ENCODE measurements around the gene RP2.

Gene RP2

GRCh38 chrX:46844913-46845312 lies 8.1 kb downstream of the RP2 start:
- DNase-seq (ENCODE audit: low read depth in 2 of 2) = no peak

- DNase-seq (ENCODE audit: low read depth in 2 of 2) = no peak
Observed at GRCh38 chrX:46849933-46850332, 13.1 kb downstream of the RP2 start.

DNA sequence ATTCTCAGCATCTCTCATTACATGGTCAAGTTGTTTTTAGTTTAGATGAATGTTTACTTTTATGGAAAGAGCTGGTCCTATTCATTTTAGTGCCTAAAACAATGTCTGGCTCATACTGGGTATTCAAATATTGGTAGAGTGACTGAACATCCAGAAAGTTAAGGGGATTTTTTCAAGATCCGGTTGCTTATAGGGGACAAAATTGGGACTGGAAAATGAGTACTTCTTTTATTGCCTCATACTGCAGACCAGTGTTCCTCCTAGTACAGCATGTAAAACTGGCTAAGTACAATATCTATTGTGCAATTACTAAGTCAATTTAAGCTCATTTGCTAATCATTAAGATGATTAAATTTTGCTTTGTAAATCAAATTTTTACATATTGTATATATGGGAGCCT lies 13.9 kb downstream of the RP2 start:
- DNase-seq (ENCODE audit: low read depth in 2 of 2) = no peak

GRCh38 chrX:46856483-46856882 lies 19.6 kb downstream of the RP2 start:
- no peak for DNase-seq (ENCODE audit: low read depth in 2 of 2)

GRCh38 chrX:46860557-46860956 lies 23.7 kb downstream of the RP2 start:
- DNase-seq (ENCODE audit: low read depth in 2 of 2) = no peak

DNA sequence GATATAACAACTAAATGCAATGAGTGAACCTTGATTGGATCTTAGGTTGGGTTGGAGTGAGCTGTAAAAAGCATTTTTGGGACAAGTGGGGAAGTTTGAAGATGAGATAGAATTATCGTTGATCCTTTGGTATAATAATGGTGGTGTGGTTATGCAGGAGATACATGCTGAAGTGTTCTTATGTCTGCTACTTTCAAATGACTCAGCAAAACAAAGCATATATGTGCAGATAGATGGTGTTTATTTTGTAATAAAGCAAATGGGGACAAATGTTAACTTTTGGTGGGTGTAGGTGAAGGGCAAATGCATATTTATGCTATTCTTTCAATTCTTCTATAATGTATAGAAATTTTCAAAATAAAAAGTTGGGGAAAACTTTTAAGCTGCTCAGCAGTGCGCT lies 26.2 kb downstream of the RP2 start:
- no peak for DNase-seq (ENCODE audit: low read depth in 2 of 2)

GRCh38 chrX:46864606-46865005 lies 27.8 kb downstream of the RP2 start:
- no peak for DNase-seq (ENCODE audit: low read depth in 2 of 2)

DNA sequence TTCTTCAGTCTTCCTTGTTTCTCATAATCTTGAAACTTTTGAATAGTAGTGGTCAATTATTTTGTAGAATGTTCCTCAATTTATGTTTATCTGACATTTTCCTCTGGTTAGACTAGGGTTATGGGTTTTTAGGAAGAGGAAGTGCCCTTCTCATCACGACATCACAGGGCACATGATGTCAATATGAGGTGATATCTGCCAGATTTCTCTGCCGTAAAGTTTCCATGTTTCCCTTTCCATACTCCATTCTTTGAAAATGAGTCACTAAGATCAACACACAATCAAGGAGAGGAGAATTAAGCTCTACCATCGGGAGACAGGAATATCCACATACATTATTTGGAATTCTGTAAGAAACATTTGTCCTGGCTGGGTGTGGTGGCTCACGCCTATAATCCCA lies 28.4 kb downstream of the RP2 start:
- no peak for DNase-seq (ENCODE audit: low read depth in 2 of 2)

DNA sequence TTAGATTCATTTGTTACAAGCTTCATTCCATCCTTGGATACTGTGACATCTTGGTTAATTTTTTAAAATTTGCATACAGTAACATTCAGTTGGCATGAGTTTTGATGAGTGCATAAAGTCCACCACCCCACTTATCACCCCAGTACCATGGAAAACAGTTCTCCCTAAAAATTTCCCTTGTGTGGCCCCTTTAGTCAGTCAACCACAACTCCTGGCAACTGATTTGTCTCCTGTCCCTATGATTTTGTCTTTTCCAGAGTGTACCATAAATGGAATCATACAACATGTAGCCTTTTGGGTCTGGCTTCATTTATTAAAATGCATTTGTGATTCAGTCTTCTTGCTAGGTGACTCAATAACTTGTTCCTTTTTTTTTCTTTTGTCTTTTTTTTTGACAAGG lies 29.9 kb downstream of the RP2 start:
- no peak for DNase-seq (ENCODE audit: low read depth in 2 of 2)

- DNase-seq (ENCODE audit: low read depth in 2 of 2) = no peak
Observed at GRCh38 chrX:46873746-46874145, 36.9 kb downstream of the RP2 start.

DNA sequence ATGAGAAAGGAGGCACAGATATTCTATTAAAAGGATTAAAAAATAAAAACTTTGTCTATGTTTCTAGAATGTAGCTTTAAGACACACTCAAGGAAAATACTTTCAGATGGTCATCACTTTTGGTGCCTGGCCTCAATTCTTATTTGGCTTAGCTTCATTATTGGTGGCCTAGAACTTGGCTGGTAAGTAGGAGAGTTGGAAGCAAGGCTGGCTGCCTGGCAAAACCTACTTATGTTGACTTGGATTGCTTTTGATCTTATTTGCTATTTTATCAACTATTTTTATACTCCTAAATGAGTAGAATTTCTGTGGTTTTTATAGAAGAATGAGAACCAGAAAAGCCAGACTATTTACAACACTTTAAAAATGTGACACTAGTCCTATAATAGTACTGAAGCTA lies 40.1 kb downstream of the RP2 start:
- DNase-seq (ENCODE audit: low read depth in 2 of 2) = no peak

GRCh38 chrX:46882266-46882665 lies 45.4 kb downstream of the RP2 start:
- DNase-seq (ENCODE audit: low read depth in 2 of 2) = no peak

- DNase-seq (ENCODE audit: low read depth in 2 of 2) = no peak
Observed at GRCh38 chrX:46884799-46885198, 48.0 kb downstream of the RP2 start.

DNA sequence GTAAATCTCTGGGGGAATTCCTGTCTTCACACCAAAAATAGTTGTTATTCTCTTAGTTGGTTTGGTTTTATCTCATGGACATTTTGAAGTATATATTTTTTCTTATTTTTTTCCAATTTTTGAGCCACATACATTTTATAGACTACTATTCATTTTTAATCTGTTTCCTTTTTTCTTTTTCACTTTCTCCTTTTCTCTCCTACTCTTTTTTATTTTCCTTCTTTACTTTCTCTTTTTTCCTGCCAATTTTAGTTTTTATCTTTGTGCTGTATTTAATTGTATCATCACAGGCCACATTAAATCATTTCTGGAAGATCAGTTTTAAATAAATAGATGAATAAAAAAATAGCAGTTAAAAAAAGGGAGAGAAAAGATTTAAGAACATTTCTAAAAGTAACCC lies 61.4 kb downstream of the RP2 start:
- DNase-seq (ENCODE audit: low read depth in 2 of 2) = no peak

DNA sequence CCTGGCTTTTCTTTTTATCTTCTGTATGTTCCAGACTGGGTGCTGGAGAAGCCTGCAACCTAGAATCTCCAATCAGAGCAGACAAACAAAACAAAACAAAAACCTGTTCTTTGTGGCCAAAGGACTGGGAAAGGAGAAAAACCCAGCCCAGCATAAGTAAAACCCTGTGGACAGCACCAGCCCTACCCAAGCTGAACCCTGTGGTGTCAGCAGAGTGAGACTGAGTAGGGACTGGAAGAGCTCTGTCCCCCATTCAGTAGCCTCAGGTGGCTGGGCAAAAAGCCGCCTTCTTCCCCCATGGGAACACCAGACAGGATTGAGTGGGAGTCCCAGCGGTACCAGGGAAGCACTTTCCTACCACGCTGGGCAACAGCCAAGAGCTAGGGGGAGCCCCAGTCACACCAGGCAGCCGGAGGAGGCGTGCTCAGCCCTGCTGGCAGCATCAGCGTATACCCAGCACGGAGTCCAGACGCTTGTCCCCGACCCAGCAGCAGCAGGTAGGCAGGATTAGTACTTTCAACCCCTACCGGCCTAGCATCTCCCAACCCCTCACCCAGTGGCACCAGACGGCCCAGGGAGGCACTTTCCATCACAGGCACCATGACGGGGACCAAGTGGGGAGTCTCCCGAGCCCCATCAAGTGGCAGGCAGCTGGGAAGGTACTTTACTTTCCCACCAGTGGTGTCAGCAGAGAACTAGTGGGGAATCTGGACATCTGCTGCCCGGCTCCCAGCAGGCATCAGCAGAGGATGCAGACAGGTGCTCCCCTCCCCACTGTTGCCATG lies 66.8 kb downstream of the RP2 start:
- DNase-seq (ENCODE audit: low read depth in 2 of 2) = no peak

GRCh38 chrX:46904626-46905025 lies 67.8 kb downstream of the RP2 start:
- DNase-seq (ENCODE audit: low read depth in 2 of 2) = no peak

- DNase-seq (ENCODE audit: low read depth in 2 of 2) = no peak
Observed at GRCh38 chrX:46910415-46910814, 73.6 kb downstream of the RP2 start.

GRCh38 chrX:46912098-46912602 lies 75.3 kb downstream of the RP2 start, which contains the start of gene JADE3:
JADE3 (plus strand) TSS chrX:46912421; CDS start chrX:46984895, 72,474 bp downstream.
- DNase-seq (ENCODE audit: low read depth in 2 of 2) = no peak

- DNase-seq (ENCODE audit: low read depth in 2 of 2) = no peak
Observed at GRCh38 chrX:46912603-46913491, 76.0 kb downstream of the RP2 start.

DNA sequence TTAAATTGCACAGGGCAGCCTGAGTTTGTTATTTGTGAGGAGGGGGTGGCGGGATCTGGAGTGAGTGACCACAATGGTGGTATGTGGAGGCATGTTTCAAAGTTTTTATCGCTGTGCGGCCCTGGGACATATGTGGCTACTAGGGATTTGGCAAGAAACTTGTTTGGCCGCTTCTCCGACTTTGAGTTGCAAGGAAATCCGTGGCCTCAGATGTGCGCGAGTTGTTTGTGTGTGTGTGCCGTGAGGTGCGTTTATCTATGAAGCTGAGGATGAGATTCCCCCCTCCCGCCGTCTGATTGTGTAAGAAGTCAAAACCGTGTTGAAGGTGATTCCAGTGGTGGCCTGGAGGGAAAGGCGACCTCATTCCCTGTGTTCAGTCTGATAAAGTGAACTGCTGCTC lies 76.8 kb downstream of the RP2 start:
- no peak for DNase-seq (ENCODE audit: low read depth in 2 of 2)

GRCh38 chrX:46916273-46916672 lies 79.4 kb downstream of the RP2 start:
- DNase-seq (ENCODE audit: low read depth in 2 of 2) = no peak

GRCh38 chrX:46917622-46918021 lies 80.8 kb downstream of the RP2 start:
- no peak for DNase-seq (ENCODE audit: low read depth in 2 of 2)

GRCh38 chrX:46918434-46918833 lies 81.6 kb downstream of the RP2 start:
- no peak for DNase-seq (ENCODE audit: low read depth in 2 of 2)
